GM23248 (cell line): ENCODE results near the gene REXO1. TPM values are rescaled to one million over a fixed set of nuclear protein-coding genes. Genes with fewer than 3 reads are reported as not detected.

Experiments used
- DNase-seq: peaks from one replicate; pipeline ENCODE4 v3.0.0-alpha.2; 2015
- H2AFZ ChIP-seq: fragments of 200-600 bp; sonication (generic); 2 replicates; pipeline ENCODE4 v1.6.1; 2016; ENCODE audit warnings: antibody characterized with exemption
- H3F3A ChIP-seq: fragments of 200-600 bp; sonication (generic); 2 replicates; pipeline ENCODE4 v1.6.1; 2016; ENCODE audit warnings: mild to moderate bottlenecking, antibody characterized with exemption, mixed run types; ENCODE audit not compliant: insufficient read depth
- H3K27ac ChIP-seq: fragments of 200-600 bp; sonication (generic); 2 replicates; pipeline ENCODE4 v1.5.1; 2016; ENCODE audit warnings: mild to moderate bottlenecking
- H3K27me3 ChIP-seq: fragments of 200-600 bp; sonication (generic); replicated peaks from 2 replicates; pipeline ENCODE4 v1.6.1; 2016; ENCODE audit warnings: mild to moderate bottlenecking; ENCODE audit not compliant: insufficient read depth
- H3K36me3 ChIP-seq: fragments of 200-600 bp; sonication (generic); 2 replicates; pipeline ENCODE4 v1.6.1; 2016; ENCODE audit warnings: low read depth, mild to moderate bottlenecking
- H3K4me1 ChIP-seq: fragments of 200-600 bp; sonication (generic); 2 replicates; pipeline ENCODE4 v1.6.1; 2016; ENCODE audit warnings: mild to moderate bottlenecking; ENCODE audit not compliant: insufficient read depth
- H3K4me2 ChIP-seq: fragments of 200-600 bp; sonication (generic); one replicate; pipeline ENCODE4 v1.6.1; 2016; ENCODE audit warnings: mild to moderate bottlenecking; ENCODE audit not compliant: unreplicated experiment
- H3K4me3 ChIP-seq: fragments of 200-600 bp; sonication (generic); 2 replicates; pipeline ENCODE4 v1.5.1; 2016; ENCODE audit warnings: mild to moderate bottlenecking
- H3K79me2 ChIP-seq: fragments of 200-600 bp; sonication (generic); 2 replicates; pipeline ENCODE4 v1.6.1; 2016; ENCODE audit warnings: mild to moderate bottlenecking; ENCODE audit not compliant: insufficient read depth
- H3K9ac ChIP-seq: fragments of 200-600 bp; sonication (generic); 2 replicates; pipeline ENCODE4 v1.6.1; 2016; ENCODE audit warnings: mild to moderate bottlenecking
- H3K9me2 ChIP-seq: fragments of 200-600 bp; sonication (generic); 2 replicates; pipeline ENCODE4 v1.6.1; 2016; ENCODE audit warnings: mixed run types, mild to moderate bottlenecking, moderate library complexity; ENCODE audit not compliant: insufficient read depth
- H3K9me3 ChIP-seq: fragments of 200-600 bp; sonication (generic); one replicate; pipeline ENCODE4 v1.6.1; 2017; ENCODE audit warnings: low read depth
- H4K20me1 ChIP-seq: fragments of 200-600 bp; sonication (generic); 2 replicates; pipeline ENCODE4 v1.6.0; 2016; ENCODE audit not compliant: insufficient read depth
- EZH2 ChIP-seq: fragments of 200-600 bp; sonication (generic); IDR thresholded peaks from 2 replicates; pipeline ENCODE4 v1.6.1; 2018; ENCODE audit warnings: antibody characterized with exemption, mild to moderate bottlenecking; ENCODE audit not compliant: insufficient read depth, poor library complexity, severe bottlenecking
- EZH2phosphoT487 ChIP-seq: fragments of 200-600 bp; sonication (generic); IDR thresholded peaks from 2 replicates; pipeline ENCODE4 v1.6.1; 2018; ENCODE audit warnings: antibody characterized with exemption, moderate library complexity, mild to moderate bottlenecking, low read depth; ENCODE audit not compliant: insufficient read depth
- WGBS, 2 experiments: methylation state at CpG; one replicate each; pipeline ENCODE4 v1.1.6; 2015 to 2017; ENCODE audit warnings: low lambda C conversion rate in 2 of 2, low coverage in 1 of 2; ENCODE audit errors: missing lambda C conversion rate in 2 of 2; 5-methylcytosine and 5-hydroxymethylcytosine counted together
- in situ Hi-C: fragments of 300-500 bp; cut with MboI; formaldehyde crosslinking; loops from 2 replicates; pipeline ENCODE4 v1.15.0; 2020
- polyA plus RNA-seq: library from polyadenylated mRNA; unstranded; fragments of >200 nt; fragmentation: Nextera tagmentation; extraction: Ambion mirVana; gene quantifications from 2 replicates; pipeline ENCODE4 v1.2.1, GENCODE V29; 2016
- total RNA-seq: library from RNA; depleted of rRNA; stranded (reverse); fragments of >200 nt; shearing (Covaris generic); gene quantifications from 2 replicates; pipeline ENCODE4 v1.2.3, GENCODE V29; 2014; rRNA removed

REXO1 gene, protein sequence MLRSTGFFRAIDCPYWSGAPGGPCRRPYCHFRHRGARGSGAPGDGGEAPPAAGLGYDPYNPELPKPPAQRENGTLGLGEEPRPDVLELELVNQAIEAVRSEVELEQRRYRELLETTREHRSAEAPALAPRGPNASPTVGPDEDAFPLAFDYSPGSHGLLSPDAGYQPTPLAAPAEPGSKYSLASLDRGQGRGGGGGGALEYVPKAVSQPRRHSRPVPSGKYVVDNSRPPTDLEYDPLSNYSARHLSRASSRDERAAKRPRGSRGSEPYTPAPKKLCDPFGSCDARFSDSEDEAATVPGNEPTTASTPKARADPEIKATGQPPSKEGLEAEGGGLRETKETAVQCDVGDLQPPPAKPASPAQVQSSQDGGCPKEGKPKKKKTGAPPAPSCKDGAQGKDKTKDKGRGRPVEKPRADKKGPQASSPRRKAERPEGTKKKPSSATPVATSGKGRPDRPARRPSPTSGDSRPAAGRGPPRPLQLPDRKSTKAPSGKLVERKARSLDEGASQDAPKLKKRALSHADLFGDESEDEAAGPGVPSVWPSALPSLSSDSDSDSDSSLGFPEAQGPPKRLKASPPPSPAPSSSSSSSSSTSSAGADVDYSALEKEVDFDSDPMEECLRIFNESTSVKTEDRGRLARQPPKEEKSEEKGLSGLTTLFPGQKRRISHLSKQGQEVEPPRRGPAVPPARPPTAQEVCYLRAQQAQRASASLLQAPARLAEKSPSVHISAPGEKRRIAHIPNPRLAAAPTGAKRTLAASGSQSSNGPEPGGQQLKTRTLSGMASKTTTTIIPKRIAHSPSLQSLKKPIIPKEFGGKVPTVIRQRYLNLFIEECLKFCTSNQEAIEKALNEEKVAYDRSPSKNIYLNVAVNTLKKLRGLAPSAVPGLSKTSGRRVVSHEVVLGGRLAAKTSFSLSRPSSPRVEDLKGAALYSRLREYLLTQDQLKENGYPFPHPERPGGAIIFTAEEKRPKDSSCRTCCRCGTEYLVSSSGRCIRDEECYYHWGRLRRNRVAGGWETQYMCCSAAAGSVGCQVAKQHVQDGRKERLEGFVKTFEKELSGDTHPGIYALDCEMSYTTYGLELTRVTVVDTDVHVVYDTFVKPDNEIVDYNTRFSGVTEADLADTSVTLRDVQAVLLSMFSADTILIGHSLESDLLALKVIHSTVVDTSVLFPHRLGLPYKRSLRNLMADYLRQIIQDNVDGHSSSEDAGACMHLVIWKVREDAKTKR
- 4.2 and 5.2 TPM in 2 replicates for total RNA-seq
- 4.2 and 4.9 TPM in 2 replicates for polyA plus RNA-seq

DNA sequence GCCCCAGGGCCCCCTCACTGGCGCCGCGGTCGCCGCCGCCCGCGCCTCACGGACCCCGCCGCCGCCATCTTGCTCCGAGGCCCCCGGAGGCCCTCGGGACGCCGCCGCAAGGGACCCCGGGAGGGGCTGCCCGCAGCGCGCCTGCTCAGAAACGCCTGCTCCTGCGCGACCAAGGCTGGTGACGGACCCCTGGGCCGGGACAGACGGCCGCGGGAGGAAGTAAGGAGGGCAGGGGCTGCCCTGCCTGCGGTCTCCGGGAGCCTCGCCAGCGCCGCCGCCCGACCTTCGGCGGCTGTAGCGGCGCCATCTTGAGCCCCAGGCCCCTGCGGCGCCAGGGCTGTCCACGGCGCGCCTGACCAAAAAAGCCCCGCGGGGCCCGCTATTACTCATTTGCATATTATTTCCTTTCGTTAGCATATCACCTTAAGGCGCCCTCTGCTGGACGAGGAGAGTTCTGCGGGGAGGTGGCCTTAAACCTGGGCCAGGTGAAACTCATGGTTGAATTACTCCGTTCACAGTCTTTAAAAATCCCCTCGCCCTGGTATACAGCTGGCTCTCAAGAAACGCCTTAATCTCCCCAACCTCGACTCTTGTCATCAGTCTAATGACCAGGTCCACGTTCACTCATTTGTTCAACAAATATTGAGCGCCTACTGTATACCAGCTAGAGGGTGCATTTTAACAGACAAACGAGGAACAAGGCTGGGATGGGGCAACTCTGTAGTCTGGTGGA lies at the start of gene REXO1:
REXO1 (minus strand) TSS at position 85 of the 733 bp plus-strand sequence. CDS start 125 bp downstream, outside the sequence.
- no peaks in the 10 kb centered on the region for H3K36me3 ChIP-seq
- H4K20me1 ChIP-seq: no peaks in the 10 kb centered on the region
- H3K27me3 ChIP-seq: no peaks in the 10 kb centered on the region
- H3K4me1 ChIP-seq: peaks cover 9% of the 10 kb centered on the region
- peak within 1 kb of the TSS; percentile 76 for H2AFZ ChIP-seq
- peak within 1 kb of the TSS; percentile 92 for H3K4me3 ChIP-seq
- in situ Hi-C loops: no loop called here
- DNase-seq: peak; percentile 90
- H3F3A ChIP-seq: peaks cover 12% of the 10 kb centered on the region; the same call in 1 of the 2 replicates
- no peaks in the 10 kb centered on the region for H3K9me3 ChIP-seq
- H3K4me2 ChIP-seq: peak within 1 kb of the TSS; percentile 87
- WGBS, 2 experiments: 1 to 2% methylated on average over 59 of the region's 60 CpGs
- peak within 1 kb of the TSS; percentile 99 for H3K9ac ChIP-seq
- H3K79me2 ChIP-seq: peaks cover 73% of the 10 kb centered on the region
- peak within 1 kb of the TSS; percentile 97 for H3K27ac ChIP-seq
- H3K9me2 ChIP-seq: no peaks in the 10 kb centered on the region
- no peak for TF ChIP-seq EZH2phosphoT487
- TF ChIP-seq EZH2: no peak

DNA sequence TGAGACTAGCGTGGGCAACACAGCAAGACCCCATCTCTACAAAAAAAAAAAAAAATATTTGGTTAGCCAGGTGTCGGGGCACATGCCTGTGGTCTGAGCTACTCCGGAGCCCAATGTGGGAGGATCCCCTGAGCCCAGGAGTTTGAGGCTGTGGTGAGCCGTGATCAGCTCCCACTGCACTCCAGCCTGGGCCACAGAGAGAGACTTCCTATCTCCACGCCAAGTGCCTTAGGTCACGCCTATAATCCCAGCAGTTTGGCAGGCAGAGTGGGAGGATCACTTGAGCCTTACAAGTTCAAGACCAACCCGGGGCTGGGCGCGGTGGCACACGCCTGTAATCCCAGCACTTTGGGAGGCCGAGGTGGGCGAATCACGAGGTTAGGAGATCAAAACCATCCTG lies 48.2 kb upstream of the REXO1 start:
- Histone ChIP-seq H3K27ac (no peak overlapping the region), H3F3A (no peaks in the 10 kb centered on the region), H3K9ac (no peak overlapping the region), H3K27me3 (no peaks in the 10 kb centered on the region), H3K9me2 (no peaks in the 10 kb centered on the region), H3K79me2 (no peaks in the 10 kb centered on the region), H3K4me2 (no peak overlapping the region), H3K4me1 (peaks cover 5% of the 10 kb centered on the region; the same call in 1 of the 2 replicates), H3K36me3 (no peaks in the 10 kb centered on the region), H4K20me1 (no peaks in the 10 kb centered on the region), H3K9me3 (no peaks in the 10 kb centered on the region), H3K4me3 (no peak overlapping the region), H2AFZ (no peak overlapping the region)
- DNase-seq: no peak
- in situ Hi-C loops: no loop called here
- TF ChIP-seq EZH2 (no peak), EZH2phosphoT487 (no peak)
- WGBS, 2 experiments: 88 to 91% methylated on average over 13 of the region's 13 CpGs

DNA sequence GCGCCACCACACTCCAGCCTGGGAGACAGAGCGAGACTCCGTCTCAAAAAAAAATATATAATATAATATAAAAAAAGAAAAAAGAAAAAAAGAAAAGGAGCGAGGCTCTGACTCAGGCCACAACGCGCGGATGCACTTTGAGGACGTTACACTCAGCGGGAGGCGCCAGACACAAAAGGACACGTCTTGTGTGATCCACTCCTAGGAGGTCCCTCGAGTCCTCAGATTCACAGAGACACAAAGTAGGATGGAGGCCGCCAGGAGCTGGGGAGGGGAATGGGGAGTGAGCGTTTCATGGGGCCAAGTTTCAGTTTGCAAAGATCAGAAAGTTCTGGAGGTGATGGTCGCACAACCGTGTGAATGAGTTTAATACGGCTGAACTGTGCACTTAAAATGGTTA lies 45.5 kb upstream of the REXO1 start:
- in situ Hi-C loops: no loop called here

More for the DNA sequence above, 45.5 kb upstream of the REXO1 start:
- TF ChIP-seq EZH2phosphoT487 (no peak), EZH2 (no peak)
- H3F3A ChIP-seq: no peaks in the 10 kb centered on the region
- H3K4me1 ChIP-seq: peaks cover 5% of the 10 kb centered on the region; the same call in 1 of the 2 replicates
- H4K20me1 ChIP-seq: no peaks in the 10 kb centered on the region
- H3K27me3 ChIP-seq: no peaks in the 10 kb centered on the region
- no peaks in the 10 kb centered on the region for H3K9me3 ChIP-seq
- no peak overlapping the region for H3K9ac ChIP-seq
- 85 to 87% methylated on average over 17 of the region's 17 CpGs for WGBS, 2 experiments
- H3K4me2 ChIP-seq: no peak overlapping the region
- no peak for DNase-seq
- H3K4me3 ChIP-seq: no peak overlapping the region
- no peak overlapping the region for H2AFZ ChIP-seq
- no peaks in the 10 kb centered on the region for H3K36me3 ChIP-seq
- H3K79me2 ChIP-seq: no peaks in the 10 kb centered on the region
- H3K9me2 ChIP-seq: no peaks in the 10 kb centered on the region
- H3K27ac ChIP-seq: no peak overlapping the region
